ENCODE data around the gene SIT1. TPM values are rescaled to one million over a fixed set of nuclear protein-coding genes. Genes with fewer than 3 reads are reported as not detected.

SIT1 gene
- polyA plus RNA-seq, 1 donor: 0.78 TPM

DNA sequence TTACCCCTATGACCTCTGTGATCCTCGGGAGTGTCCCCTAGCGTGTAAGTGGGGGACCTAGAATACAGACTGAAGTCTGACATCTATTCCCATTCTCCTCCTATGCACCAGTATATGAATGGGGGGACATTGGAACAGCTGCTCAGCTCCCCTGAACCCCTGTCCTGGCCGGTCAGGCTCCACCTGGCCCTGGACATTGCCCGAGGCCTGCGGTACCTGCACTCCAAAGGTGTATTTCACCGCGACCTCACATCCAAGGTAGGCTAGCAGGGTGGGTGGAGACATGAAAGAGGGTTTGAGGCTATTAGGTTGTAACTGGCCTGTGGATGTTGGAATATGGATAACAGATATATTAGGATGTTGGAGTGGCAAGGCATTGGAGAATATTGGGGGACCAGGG is 44.0 kb downstream of the SIT1 start:
- H3K4me1 ChIP-seq (ENCODE audit: control insufficient read depth, insufficient read depth, low read length): peaks cover 20% of the 10 kb centered on the region
- WGBS (ENCODE audit: insufficient coverage, low lambda C conversion rate): no CpG with 5 or more reads among the region's 7 CpGs
- H3K9me3 ChIP-seq (ENCODE audit: control insufficient read depth, low read depth, low read length): no peaks in the 10 kb centered on the region
- H3K4me3 ChIP-seq (ENCODE audit: low read length): no peak overlapping the region
- no peaks in the 10 kb centered on the region for H3K27me3 ChIP-seq (ENCODE audit: control insufficient read depth, insufficient read depth, low read length)
- no peak overlapping the region for H3K27ac ChIP-seq (ENCODE audit: low read length)
- peaks cover 38% of the 10 kb centered on the region for H3K36me3 ChIP-seq (ENCODE audit: control insufficient read depth, insufficient read depth, low read length)
- no peak for DNase-seq

DNA sequence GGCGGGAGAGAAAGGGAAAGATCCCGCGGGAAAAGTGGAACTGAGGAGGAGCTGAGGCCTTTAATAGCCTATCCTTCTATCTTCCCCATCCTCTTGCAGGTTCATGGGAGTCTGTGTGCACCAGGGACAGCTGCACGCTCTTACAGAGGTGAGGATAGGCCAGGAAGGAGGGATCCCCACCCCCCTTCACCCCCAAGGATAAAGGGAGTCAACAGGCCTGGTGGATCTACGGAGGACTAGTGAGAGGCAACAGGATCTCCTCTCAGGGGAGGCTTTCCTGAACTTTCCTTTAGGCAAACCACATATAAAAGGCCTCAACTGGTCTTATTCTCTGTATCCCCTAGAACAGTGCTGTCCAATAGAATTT is 44.6 kb downstream of the SIT1 start:
- Histone ChIP-seq H3K4me1 (ENCODE audit: control insufficient read depth, insufficient read depth, low read length) (peaks cover 20% of the 10 kb centered on the region), H3K36me3 (ENCODE audit: control insufficient read depth, insufficient read depth, low read length) (peaks cover 38% of the 10 kb centered on the region), H3K9me3 (ENCODE audit: control insufficient read depth, low read depth, low read length) (no peaks in the 10 kb centered on the region), H3K27me3 (ENCODE audit: control insufficient read depth, insufficient read depth, low read length) (no peaks in the 10 kb centered on the region), H3K27ac (ENCODE audit: low read length) (peak overlapping the region; percentile 52), H3K4me3 (ENCODE audit: low read length) (peak overlapping the region; percentile 85)
- WGBS (ENCODE audit: insufficient coverage, low lambda C conversion rate): no CpG with 5 or more reads among the region's 5 CpGs
- DNase-seq: no peak

DNA sequence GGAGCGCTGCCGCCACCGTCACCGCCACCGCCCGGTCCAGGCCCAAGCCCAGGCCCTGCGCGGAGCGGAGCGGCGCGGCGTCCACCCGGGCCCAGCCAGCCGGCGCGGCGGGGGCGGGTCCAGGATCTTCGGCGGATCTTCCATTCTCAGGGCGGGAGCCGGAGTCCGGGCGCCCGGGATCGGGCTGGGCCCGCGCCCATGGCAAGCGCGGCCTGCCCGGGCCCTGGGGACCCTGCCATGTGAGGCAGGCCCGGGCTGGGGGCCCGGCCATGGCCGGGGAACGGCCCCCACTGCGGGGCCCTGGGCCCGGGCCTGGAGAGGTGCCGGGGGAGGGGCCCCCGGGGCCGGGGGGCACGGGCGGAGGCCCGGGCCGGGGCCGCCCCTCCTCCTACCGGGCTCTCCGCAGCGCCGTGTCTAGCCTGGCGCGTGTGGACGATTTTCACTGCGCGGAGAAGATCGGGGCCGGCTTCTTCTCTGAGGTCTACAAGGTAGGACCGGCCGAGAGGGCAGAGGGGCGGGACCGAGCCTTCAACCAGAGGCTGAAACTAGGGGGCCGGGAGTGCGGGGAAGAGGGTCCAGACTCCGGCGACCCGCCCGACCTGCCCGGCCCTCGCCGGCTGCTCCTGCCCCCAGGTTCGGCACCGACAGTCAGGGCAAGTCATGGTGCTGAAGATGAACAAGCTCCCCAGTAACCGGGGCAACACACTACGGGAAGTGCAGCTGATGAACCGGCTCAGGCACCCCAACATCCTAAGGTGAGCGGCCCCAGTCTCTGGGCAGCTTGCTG is 45.2 kb downstream of the SIT1 start:
- peak; percentile 20 to 64 for DNase-seq
- Histone ChIP-seq H3K4me3 (ENCODE audit: low read length) (peak overlapping the region; percentile 85), H3K4me1 (ENCODE audit: control insufficient read depth, insufficient read depth, low read length) (peaks cover 20% of the 10 kb centered on the region), H3K36me3 (ENCODE audit: control insufficient read depth, insufficient read depth, low read length) (peaks cover 38% of the 10 kb centered on the region), H3K27ac (ENCODE audit: low read length) (peak overlapping the region; percentile 52), H3K9me3 (ENCODE audit: control insufficient read depth, low read depth, low read length) (no peaks in the 10 kb centered on the region), H3K27me3 (ENCODE audit: control insufficient read depth, insufficient read depth, low read length) (no peaks in the 10 kb centered on the region)
- WGBS (ENCODE audit: insufficient coverage, low lambda C conversion rate): no CpG with 5 or more reads among the region's 76 CpGs

DNA sequence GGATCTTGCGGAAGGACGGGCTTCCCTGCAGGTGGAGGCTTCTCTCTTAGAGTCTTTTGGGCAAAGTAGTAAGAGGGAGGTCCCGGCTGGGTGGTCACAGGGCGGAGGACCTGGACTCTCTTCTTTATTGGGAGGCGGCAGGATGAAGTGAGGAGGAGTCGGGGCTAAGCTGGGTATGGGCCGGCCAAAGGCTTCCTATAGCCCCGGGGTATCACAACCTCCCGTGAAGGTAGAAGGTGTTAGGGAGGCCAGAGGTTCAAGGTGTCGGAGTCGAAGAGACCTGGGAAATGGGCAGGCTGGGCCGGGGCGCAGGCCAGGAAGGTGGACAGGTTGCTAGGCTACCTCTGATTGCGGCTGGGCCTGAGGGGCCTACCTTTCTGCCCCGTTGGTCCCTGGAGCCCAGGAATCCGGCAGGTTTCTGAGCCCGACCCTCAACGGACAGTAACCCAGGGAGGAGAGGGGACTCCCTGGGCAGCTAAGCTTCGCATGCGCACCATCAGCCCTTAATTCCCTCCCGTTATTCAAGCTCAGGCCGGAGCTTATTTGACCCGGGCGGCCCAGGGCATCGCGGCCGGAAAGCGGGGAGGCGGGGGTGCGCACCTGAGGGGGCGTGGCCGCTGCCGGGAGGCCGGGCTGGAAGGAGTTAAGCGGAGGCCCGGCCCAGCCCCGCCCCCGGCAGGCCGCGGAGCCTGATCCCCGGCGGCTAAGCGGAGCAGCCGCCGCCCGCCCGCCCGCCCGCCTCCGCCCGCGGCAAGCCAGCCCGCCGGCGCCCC is 46.0 kb downstream of the SIT1 start, which contains the start of gene TESK1:
TESK1 (plus strand) TSS at position 685 of the 773 bp plus-strand sequence. CDS start 358 bp downstream, outside the sequence.
- H3K36me3 ChIP-seq (ENCODE audit: control insufficient read depth, insufficient read depth, low read length): peaks cover 31% of the 10 kb centered on the region
- H3K4me3 ChIP-seq (ENCODE audit: low read length): peak within 1 kb of the TSS; percentile 85
- H3K4me1 ChIP-seq (ENCODE audit: control insufficient read depth, insufficient read depth, low read length): peaks cover 21% of the 10 kb centered on the region
- no peaks in the 10 kb centered on the region for H3K9me3 ChIP-seq (ENCODE audit: control insufficient read depth, low read depth, low read length)
- 10% methylated on average over 2 of the region's 55 CpGs for WGBS (ENCODE audit: insufficient coverage, low lambda C conversion rate)
- H3K27me3 ChIP-seq (ENCODE audit: control insufficient read depth, insufficient read depth, low read length): no peaks in the 10 kb centered on the region
- DNase-seq: peak; percentile 72 to 87
- peak within 1 kb of the TSS; percentile 93 for H3K27ac ChIP-seq (ENCODE audit: low read length)

DNA sequence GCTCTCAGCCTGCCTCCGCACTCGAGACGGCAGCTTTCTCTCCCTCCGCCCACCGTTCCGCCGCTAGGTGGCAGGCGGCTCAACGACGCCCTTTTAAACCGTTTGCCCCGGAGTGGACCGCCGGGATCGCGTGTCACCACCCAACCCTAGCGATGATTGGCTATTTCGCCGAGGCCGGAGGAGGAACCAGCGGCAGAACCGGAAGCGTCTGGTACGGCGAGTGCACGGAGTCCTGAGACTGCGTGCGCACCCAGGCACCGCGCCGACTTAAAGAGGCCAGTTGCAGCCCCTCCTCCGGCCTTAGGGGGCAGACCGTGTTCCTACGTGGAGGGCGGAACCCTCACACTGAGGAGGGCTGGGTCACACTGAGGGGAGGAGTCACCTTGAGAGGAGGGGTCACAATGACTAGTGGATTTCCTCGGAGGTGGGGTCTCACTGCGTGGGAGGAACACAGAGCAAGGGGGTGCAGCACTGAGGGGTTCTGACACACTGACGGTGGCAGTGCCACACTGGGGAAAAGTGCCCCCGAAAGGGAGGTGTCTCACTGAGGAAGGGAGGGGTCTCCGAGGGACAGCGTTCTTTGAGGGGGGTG is 46.6 kb downstream of the SIT1 start:
- Histone ChIP-seq H3K36me3 (ENCODE audit: control insufficient read depth, insufficient read depth, low read length) (peaks cover 24% of the 10 kb centered on the region), H3K27ac (ENCODE audit: low read length) (peak overlapping the region; percentile 93), H3K4me1 (ENCODE audit: control insufficient read depth, insufficient read depth, low read length) (peaks cover 28% of the 10 kb centered on the region), H3K4me3 (ENCODE audit: low read length) (peak overlapping the region; percentile 77), H3K9me3 (ENCODE audit: control insufficient read depth, low read depth, low read length) (no peaks in the 10 kb centered on the region), H3K27me3 (ENCODE audit: control insufficient read depth, insufficient read depth, low read length) (no peaks in the 10 kb centered on the region)
- peak; percentile 100 for DNase-seq
- WGBS (ENCODE audit: insufficient coverage, low lambda C conversion rate): no CpG with 5 or more reads among the region's 41 CpGs

DNA sequence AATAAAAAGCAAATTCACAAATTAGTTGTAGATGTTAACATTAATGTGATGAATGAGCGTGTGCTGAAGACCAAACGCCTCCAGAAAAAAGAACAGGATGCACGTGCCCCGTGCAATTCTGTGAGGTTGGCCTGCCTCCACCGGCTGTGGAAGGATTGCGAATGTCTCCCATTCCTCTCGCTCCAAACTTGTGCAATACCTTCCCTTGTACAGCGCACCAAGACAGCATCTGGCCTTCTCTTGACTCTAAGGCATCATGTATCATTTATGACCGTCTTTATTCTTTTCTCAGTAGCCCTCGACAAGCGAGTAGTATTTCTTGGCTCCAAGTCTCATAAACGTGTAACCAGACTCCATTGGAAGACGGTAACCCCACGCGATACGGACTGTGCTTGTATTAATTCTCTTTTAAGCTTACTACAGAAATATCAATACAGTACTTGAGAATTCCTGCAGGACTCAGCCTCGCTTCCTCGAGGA is 47.2 kb downstream of the SIT1 start:
- H3K27me3 ChIP-seq (ENCODE audit: control insufficient read depth, insufficient read depth, low read length): no peaks in the 10 kb centered on the region
- peak in 1 of 2 donors; percentile 36 for DNase-seq
- peak overlapping the region; percentile 37 for H3K4me3 ChIP-seq (ENCODE audit: low read length)
- H3K9me3 ChIP-seq (ENCODE audit: control insufficient read depth, low read depth, low read length): peaks cover 4% of the 10 kb centered on the region
- H3K36me3 ChIP-seq (ENCODE audit: control insufficient read depth, insufficient read depth, low read length): peaks cover 19% of the 10 kb centered on the region
- no CpG with 5 or more reads among the region's 18 CpGs for WGBS (ENCODE audit: insufficient coverage, low lambda C conversion rate)
- peak overlapping the region; percentile 92 for H3K27ac ChIP-seq (ENCODE audit: low read length)
- H3K4me1 ChIP-seq (ENCODE audit: control insufficient read depth, insufficient read depth, low read length): peaks cover 32% of the 10 kb centered on the region

DNA sequence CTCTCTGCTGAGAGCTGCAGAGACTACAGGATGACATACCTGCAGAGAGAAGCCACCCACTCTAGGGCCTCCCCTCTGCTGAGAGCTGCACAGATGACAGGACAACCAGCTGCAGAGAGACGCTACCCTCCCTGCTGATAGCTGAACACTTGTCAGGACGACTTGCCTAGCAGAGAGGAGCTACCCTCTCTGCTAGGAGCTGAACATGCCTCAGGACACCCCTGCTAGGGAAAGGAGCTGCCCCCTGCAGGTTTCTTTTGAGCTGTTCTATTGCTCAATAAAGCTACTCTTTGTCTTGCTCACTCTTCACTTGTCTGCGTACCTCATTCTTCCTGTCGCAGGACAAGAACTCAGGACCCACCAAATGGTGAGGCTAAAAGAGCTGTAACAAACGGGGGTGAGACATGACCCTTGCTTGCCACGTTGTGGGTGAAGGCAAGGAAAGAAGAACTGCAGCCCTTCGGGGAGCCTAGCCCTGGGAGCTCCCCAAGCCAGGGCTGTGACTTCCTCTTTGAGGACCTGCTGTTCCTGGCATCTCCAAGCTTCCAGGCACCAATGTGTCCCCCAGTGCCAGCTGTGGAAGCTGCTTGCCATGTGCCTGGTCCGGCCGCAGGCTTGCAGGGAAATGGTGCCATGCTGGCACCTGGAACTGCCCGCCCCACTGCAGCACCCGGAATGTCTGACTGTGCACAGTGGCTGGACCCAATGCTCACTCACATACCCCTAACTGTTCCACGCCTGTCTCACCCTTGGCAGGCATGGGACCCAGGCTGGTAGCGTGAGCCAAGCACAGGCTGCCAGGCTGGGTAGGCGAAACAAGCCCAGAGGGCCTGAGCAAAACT is 50.7 kb downstream of the SIT1 start:
- Histone ChIP-seq H3K27ac (ENCODE audit: low read length) (peak overlapping the region; percentile 81), H3K9me3 (ENCODE audit: control insufficient read depth, low read depth, low read length) (peaks cover 4% of the 10 kb centered on the region), H3K4me3 (ENCODE audit: low read length) (no peak overlapping the region), H3K4me1 (ENCODE audit: control insufficient read depth, insufficient read depth, low read length) (peaks cover 25% of the 10 kb centered on the region), H3K36me3 (ENCODE audit: control insufficient read depth, insufficient read depth, low read length) (no peaks in the 10 kb centered on the region), H3K27me3 (ENCODE audit: control insufficient read depth, insufficient read depth, low read length) (no peaks in the 10 kb centered on the region)
- peak in 1 of 2 donors; percentile 28 for DNase-seq
- no CpG with 5 or more reads among the region's 14 CpGs for WGBS (ENCODE audit: insufficient coverage, low lambda C conversion rate)

Other genes with a start within 250 kb of the SIT1 start
- gene RUSC2, start 160.8 kb downstream of the SIT1 start, polyA plus RNA-seq: 12.0 TPM
- gene TESK1, start 45.7 kb downstream of the SIT1 start, polyA plus RNA-seq: 53.3 TPM
- gene CD72, start 32.5 kb downstream of the SIT1 start, polyA plus RNA-seq: 1.8 TPM
- gene RMRP, start 7.1 kb upstream of the SIT1 start, polyA plus RNA-seq: not detected
- gene CCDC107, start 7.4 kb upstream of the SIT1 start, polyA plus RNA-seq: 17.6 TPM
- 5.2 TPM for gene ARHGEF39, start 14.3 kb upstream of the SIT1 start, polyA plus RNA-seq
- 4.2 TPM for gene CA9, start 23.0 kb upstream of the SIT1 start, polyA plus RNA-seq
- 463 TPM for gene TPM2, start 39.0 kb upstream of the SIT1 start, polyA plus RNA-seq
- 117 TPM for gene TLN1, start 81.3 kb upstream of the SIT1 start, polyA plus RNA-seq
- 25.4 TPM for gene CREB3, start 81.7 kb upstream of the SIT1 start, polyA plus RNA-seq
- 127 TPM for gene GBA2, start 98.3 kb upstream of the SIT1 start, polyA plus RNA-seq
- 17.2 TPM for gene RGP1, start 98.4 kb upstream of the SIT1 start, polyA plus RNA-seq
- 0.61 TPM for gene MSMP, start 103.3 kb upstream of the SIT1 start, polyA plus RNA-seq
- 15.3 TPM for gene NPR2, start 140.7 kb upstream of the SIT1 start, polyA plus RNA-seq
- gene SPAG8, start 161.3 kb upstream of the SIT1 start, polyA plus RNA-seq: 1.4 TPM
- 29.7 TPM for gene HINT2, start 164.1 kb upstream of the SIT1 start, polyA plus RNA-seq
- 0.10 TPM for gene FAM221B, start 177.8 kb upstream of the SIT1 start, polyA plus RNA-seq
- 33.8 TPM for gene TMEM8B, start 178.3 kb upstream of the SIT1 start, polyA plus RNA-seq
- 0.21 TPM for gene OR13J1, start 219.5 kb upstream of the SIT1 start, polyA plus RNA-seq

Data from large intestine (tissue), 3 donors.